ENCODE measurements around the gene ITGAE.
"Not testable (repeated sequence)": the region's sequence is repeated elsewhere in the genome, so short reads cannot be mapped to it uniquely, and the experiment has no call there.

The ITGAE gene

DNA sequence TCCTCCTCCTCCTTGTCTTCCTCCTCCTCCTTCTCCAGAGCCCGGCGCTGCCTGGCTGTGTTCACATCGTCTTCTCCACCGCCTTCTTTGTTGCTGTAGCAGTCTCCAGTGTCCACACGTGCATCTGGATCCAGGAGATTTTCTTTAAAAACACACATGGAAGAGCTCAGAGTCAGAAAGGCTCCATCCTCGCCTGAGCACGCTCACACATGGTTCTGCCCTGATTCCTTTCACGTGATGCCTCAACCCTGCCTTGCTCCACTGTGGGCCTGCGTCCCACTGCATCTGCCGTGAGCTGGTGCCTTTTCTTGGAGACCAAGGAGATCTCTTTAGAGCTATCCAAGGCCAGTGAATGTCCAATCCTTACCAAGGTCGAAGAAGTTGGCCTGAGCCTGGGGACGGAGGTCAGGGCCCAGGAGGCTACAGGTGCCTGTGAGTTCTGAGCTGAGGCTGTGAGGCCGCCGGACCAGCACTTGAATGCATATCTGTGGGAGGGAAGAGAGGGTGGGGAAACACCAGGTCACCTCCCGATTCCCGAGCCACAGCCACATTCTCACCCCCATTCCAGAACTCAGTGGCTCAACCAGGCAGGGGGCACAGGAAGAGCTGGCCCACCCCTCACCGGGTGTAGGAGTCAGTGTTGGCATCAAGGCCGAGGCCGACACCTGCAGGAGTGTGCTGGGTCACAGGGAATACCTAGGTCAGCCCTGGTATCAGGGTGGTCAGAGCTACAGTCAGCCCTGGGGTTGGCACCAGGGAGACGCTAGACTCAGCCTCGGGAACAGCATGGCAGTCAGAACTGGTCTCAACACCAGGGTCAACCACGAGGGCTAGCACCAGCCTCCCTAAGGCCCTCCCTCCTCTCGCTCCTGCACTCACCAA is 39.7 kb downstream of the ITGAE start:
- DNase-seq: no peak

DNA sequence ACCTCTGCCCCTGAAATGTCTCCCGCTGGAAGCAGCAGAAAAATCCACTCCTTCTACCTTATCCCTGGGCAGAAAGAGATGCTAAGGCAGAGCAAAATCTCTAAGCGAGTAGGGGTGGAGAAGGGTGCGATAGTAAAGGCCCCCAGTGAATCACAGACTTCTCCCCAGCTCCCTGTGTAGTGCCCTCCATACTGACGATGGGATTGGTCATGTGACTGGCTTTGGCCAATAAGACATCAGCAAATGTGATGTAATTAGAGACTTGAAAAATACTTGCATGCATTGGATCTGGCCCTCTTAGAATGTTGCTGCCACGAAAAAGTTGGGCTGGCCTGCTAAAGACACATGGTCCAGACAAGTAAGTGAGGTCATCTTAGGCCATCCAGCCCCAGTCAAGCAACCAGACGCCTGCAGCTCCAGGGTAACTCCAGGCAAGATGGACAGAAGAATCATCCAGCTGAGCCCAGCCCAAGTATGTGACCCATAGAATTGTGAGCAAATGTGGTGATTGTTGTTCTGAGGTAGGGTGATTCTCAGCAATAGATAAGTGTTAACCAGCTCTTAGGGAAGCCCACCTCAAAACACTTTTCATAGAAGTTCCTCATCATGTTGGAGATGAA is 41.3 kb downstream of the ITGAE start:
- DNase-seq: no peak

DNA sequence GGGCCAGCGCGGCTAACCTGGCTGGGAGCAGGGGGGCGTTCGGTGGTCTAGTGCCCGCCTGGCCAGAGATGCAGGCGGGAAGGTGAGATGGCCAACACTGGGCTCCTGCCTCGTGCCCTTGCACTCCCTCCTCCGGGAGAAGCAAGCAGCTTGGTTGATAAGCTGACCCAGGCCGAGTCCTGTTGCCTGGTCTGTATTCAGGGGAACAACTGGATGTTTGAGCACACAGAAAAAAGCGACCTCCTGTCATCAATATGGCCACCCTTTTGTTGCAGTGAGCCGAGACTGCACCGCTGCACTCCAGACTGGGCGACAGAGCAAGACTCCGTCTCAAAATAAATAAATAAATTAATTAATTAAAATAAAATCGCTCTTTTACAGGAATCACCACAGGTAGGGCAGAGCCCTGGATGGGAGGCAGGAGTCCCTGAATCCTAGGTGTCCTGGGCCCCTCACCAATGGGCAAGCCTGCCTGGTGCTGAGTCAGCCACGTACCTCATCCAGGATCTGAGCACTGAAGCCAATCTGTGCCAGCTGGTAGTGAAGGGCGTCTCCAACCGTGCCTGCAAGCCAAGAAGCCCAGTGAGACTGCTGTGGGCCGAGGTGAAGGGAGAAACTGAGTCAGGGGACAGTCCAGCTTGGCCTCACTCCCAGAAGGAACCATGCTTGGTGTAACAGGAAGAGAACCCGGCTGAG is 45.5 kb downstream of the ITGAE start:
- no peak for DNase-seq

DNA sequence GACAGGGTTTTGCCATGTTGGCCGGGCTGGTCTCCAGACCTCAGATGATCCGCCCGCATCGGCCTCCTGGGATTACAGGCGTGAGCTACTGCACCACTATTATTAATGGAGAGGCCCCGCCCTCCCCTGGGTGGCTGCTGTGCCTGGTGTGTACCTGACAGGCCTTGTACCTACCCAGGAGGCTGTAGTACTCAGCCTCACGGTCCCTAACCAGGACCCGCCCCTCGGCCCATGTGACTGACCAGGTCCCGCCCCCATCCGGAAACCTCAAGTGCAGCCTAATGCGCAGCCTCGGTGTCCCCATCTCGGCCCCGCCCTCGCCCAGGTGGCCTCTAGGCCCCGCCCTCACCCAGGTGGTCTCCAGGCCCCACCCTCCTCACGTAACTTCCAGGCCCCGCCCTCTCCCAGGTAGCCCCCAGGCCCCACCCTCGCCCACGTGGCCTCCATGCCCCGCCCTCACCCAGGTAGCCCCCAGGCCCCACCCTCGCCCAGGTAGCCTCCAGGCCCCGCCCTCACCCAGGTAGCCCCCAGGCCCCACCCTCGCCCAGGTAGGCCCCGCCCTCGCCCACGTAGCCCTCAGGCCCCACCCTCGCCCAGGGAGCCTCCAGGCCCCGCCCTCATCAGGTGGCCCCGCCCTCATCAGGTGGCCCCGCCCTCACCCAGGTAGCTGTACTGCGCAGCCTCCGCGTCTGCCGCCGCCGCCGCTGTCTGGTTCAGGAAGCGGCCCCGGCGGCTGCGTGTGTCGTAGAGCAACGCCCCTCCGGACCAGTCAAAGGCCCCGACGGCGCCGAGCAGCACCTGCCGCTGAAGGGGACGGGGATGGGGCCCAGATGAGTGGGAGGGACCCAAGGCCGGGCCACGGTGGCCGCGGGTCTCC is 46.3 kb downstream of the ITGAE start:
- no peak for DNase-seq

DNA sequence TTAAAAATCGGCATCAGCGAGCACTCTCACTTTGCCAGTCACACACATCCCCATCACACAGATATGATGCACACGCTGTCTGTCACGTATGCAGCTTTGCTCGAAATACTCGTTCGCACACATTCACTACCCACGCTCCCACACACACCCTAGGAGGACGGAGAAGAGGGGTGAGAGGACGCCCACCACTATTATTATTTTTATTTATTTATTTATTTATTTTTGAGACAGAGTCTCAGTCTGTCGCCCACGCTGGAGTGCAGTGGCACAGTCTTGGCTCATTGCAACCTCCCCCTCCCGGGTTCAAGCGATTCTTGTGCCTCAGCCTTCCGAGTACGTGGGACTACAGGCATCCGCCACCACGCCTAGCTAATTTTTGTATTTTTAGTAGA is 46.9 kb downstream of the ITGAE start:
- no peak for DNase-seq

DNA sequence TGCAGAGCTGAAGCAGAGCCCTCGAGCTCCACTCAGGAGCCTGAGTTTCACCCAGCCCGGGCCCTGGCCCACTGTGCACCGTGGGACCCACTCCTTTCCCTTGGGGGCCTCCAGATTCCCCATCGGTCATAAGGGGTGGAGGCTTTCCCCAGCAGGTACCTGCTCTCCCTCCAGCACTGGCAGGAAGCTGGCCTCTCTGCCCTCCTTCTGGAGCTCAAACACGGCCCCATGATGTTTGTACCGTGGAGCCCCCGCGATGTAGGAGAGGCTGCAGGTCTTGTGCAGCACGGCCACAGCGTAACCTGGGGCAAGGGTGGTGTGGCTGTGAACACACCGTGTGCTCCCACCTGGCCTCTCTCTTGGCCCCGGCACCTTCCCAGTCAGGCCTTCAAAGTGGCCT is 47.4 kb downstream of the ITGAE start:
- DNase-seq: no peak

DNA sequence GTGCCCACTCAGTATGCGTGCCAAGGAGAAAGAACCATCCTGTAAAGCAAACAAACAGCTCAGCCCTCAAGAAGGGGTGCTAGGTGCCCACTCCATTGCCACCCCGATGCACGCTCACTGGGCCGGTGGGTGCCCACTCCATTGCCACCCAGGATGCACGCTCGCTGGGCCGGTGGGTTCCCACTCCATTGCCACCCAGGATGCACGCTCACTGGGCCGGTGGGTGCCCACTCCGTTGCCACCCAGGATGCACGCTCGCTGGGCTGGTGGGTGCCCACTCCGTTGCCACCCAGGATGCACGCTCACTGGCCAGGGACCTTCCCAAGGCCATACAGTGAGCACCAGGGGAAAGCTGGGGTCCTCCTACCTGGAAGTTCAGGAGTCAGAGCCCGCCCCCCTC is 49.2 kb downstream of the ITGAE start:
- no peak for DNase-seq

DNA sequence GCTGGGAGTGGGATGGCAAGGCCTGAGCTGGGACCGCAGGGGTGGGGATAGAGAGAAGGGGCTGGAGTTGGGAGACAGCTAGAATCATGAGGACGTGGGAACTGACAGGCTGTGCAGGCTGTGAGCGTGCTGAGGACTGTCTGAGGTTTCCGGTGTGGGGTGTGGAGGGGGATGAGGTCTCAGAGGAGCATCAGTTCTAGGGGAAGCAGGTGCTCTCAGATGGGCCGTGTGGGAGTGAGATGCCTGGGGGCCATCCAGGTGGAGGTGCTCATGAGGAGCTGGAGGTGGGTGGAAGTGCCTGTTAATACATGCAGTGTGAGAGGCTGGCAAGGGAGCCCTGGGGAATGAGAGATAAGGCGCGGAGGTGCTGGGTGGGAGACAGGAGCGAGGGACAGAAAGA is 50.1 kb downstream of the ITGAE start:
- no peak for DNase-seq

DNA sequence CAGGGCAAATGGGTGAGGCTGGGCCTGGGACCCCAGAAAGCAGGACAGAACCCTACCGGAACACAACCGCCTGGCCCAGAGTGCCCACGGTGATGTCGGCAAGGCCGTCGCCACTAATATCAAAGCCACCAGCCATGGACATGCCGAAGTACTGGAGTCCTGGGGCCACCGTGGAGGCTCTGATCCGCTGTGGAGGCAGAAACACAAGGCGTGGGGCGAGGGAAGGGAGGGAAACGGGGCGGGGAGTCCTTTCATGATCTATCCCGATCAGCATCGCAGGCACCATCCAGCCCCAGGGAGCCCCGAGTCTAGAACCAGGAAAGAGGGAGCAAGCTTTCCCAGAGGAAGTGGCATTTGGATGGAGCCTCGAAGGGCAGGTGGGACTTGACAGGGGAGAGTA is 50.7 kb downstream of the ITGAE start:
- DNase-seq: no peak

DNA sequence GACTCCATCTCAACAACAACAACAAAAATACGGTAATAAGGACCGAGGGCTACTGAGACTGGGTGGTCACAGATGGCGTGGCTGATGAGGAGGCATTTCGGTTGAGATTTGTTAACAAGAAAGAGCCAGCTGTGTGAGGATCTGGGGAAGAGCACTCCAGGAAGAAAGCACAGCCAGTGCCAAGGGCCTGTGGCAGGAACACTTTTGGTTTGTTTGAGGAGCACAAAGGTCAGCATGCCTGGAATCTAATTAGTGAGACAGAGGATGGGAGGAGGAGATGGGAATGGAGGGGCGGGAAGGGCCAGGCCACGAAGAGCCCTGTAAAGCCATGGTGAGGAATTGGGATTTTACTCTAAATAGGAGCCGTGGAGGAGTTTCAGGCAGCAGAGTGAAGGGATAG is 52.4 kb downstream of the ITGAE start:
- no peak for DNase-seq

DNA sequence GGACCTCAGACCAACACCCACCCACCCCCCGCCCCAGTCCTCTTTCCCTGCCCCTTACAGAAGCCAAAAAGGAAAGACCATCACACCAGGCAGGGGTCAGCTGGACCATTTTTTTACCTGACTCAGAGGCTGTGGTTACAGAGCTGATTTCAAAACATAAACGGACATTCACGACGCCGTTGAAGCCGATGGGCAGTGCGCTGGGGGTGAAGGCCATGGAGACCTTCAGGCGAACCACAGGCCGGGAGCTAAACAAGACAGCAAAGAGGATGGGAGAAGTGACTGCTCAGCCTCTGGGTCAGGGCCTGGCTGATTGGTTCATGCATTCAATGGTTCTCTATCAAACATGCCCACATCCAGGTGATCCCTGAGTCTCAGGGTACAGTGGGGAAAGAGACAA is 53.2 kb downstream of the ITGAE start:
- DNase-seq: no peak

DNA sequence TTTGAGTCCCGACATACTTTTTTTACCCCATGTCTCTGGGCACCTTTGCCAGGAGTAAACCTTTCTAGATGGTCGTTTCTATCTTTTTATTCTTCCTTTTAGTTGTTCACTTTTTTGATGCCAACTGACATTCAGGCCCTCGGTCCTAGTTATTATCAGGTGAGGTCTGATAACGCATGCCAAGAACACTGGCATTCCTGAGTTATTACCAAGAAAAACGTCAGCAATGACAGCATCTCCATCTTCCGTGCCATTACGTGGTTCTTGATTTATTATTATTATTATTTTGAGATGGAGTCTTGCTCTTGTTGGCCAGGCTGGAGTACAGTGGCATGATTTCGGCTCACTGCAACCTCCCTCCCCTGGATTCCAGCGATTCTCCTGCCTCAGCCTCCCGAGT is 55.9 kb downstream of the ITGAE start:
- peak; percentile 56 for DNase-seq

DNA sequence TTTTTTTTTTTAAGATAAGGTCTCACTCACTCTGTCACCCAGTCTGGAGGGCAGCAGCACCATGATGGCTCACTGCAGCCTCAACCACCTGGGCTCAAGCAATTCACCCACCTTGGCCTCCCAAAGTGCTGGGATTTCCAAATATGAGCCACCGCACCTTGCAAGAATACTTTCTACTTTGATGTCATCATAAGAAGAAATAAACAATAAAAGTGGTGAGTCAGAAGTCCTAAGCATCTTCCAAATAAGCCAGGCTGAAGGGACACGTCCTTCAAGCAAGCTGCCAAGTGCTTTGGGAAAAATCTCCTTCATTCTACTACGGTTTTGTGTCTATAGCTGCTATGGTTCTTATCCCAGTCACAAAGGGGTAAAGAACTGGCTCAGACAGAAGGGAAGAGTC is 57.0 kb downstream of the ITGAE start:
- DNase-seq: no peak

DNA sequence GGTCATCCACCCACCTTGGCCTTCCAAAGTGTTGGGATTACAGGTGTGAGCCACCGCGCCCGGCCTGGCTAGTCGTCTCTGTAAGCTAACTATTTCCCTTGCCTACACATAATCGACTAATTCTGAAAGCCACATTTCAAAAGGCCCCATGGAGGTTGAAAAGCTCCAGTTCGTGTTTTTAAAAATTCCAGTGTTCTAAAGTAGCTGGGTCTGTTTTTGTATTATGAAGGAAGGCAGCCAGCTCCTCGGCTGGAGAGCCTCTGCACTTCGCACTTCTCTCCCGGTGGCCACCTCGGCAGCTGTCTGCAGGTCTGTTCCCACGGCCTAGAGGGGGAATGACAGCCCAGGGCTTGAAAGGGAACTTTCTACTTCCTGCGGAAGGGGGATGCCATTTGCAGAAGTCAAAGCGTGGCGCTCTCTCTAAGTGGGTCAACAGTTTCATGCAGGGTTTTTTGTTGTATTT is 60.3 kb downstream of the ITGAE start:
- no peak for DNase-seq

DNA sequence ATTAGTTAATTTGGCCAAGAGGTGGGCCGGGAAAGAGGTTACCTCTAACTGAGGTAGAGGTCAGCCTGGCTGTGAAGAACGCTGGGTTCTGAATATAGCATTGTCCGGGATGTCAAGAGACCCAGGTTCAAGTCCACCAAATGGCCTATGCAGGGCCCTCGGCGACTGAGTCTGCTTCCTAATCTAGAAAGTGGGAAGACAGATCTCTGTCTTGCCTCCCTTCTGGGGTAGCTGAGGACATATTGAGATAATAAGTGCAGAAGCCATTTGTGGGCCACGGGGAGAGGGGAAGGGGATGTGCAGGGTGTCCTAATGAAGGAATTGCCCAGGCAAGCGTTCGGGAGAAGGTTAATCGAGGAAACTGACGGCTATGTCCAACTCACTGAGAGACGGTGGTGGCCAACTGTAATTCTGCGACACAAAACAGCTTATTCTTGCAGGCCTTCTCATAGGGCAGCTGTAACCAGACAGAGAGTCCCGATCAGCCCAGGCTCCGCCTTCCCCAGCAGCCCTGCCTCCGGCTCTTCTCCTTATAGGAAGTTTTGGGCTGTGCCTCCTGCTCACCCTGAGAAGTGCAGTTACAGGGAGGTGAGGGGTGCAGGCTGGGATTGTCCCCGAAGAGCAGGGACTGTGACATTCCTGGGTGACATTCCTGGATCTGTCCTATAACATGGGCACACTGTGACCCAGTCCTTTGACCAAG is 61.4 kb downstream of the ITGAE start:
- DNase-seq: no peak

DNA sequence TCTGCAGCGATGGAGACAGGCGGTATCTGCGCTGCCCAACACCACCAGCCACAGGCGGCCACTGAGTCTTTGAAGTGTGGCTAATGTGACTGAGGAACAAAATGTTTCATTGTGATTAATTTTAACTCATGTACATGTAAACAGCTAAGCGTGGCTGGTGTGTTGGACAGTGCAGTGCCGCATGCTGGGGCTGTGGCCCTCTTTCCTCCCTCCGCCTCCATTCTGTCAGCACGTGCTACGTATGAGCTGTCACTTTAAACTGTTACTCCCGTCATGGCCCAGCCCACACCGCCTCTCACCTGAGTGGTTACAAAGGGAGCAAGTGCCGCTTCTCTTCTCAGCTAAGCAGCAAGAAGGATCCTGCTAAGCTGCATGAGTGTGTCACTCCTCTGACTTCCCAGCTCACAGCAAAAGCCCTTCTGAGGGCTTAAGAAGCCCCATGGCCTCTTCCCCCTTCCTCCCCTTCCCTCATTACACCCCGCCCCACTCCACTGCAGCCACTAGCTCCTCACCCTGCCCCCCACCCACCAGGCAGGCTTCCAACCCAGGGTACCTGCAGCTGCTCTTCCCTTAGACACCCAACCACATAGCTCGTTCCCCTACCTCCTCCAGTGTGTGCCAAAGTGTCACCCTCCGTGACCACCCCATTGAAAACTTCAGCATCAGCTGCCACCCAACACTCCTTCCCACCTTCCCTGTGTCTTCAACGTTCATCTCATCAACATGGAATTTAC is 62.3 kb downstream of the ITGAE start:
- no peak for DNase-seq

DNA sequence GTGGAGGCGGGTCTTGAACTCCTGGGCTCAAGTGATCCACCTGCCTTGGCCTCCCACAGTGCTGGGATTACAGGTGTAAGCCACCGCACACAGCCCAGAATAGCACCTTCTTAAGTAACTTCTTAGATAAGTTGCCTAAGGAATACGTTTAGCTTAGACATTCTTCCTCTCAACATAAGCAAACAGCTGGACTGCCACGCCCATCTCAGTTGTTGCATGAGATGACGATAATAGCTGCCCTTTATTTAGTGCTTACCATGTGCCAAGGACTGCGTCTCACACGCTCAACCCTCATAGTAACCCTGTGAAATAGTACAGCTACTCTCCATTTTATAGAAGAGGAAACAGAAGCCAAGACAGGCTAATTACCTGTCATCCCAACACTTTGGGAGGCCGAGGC is 65.5 kb downstream of the ITGAE start:
- DNase-seq: no peak

DNA sequence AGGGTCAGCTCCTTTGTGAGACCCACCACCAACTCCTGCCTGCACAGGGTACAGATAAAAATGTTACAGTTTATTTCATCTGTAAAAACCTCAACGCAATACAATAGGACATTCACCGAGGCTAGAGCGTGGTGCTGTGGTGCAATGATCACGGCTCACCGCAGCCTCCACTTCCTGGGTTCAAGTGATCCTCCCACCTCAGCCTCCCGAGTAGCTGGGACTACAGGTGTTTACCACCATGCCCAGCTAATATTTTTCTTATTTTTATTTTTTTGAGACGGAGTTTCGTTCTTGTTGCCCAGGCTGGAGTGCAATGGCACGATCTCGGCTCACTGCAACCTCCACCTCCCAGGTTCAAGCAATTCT is 66.1 kb downstream of the ITGAE start:
- not testable (repeated sequence) for DNase-seq

DNA sequence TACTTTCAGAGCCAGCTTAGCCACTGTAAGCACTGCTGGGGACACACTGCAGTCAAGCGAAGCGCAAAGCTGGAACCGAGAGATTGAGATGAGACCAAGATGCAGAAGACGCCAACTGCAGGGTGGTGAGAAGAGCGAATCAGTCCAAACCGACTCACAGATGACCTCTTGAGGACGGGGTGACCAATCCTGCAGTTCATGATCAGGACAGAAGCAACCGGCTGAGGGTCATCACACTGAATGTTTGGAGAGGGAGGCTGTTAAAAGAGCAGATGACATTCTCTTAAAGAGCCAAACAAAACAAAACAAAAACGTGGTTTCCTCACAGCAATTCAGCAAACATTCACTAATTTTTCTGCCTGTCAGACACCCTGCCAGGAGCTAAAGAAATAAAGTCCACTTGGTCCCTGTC is 68.8 kb downstream of the ITGAE start:
- no peak for DNase-seq

DNA sequence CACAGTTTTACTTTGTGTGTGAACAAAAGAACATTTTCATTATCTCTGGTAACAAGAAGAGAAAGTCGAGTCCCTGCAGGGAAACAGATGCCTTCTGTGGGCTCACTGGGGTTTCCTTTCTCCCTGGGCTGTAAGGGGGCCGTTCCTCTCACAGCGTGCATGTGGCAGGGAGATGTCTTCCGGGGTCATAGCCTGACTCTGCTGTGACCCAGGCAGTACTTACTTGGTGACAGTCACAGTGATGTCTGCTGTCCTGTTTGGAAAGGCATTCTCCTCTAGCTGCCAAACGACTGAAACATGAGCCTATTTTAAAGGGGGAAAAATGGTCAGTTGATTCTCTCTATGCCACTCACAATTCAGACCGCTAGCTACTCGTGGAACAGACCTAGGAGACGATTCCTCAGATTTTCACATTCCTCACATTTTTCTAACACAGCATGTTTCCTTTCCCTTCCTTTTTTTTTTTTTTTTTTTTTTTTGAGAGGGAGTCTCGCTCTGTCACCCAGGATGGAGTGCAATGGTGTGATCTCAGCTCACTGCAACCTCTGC is 70.0 kb downstream of the ITGAE start:
- DNase-seq: no peak

DNA sequence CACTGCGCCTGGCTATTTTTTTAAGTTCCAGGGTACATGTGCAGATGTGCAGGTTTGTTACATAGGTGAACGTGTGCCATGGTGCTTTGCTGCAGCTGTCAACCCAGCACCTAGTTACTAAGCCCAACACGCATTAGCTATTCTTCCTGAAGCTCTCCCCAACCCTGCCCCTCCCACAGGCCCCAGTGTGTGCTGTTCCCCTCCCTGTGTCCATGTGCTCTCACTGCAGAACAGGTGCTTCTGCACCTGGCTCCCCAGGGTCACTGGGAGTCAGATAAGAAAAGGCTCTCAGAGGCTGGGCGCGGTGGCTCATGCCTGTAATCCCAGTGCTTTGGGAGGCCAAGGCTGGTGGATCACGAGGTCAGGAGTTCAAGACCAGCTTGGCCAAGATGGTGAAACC is 71.1 kb downstream of the ITGAE start:
- DNase-seq: no peak

Measured in NCI-H226 (cell line).